K562 (cell line): ENCODE measurements around the gene CD79A. TPM values are rescaled to one million over a fixed set of nuclear protein-coding genes. Genes with fewer than 3 reads are reported as not detected.

Experiments
- EWSR1 ChIP-seq: fragments of 450-650 bp; IDR thresholded peaks from 2 replicates; pipeline ENCODE4 v1.6.1; 2018; ENCODE audit warnings: borderline replicate concordance, mild to moderate bottlenecking, low read depth, moderate library complexity; ENCODE audit not compliant: partially characterized antibody
- HDGF ChIP-seq: fragments of 450-650 bp; IDR thresholded peaks from 2 replicates; pipeline ENCODE4 v1.6.1; 2016
- HLTF ChIP-seq: fragments of 450-650 bp; IDR thresholded peaks from 2 replicates; pipeline ENCODE4 v1.6.1; 2016
- ILF3 ChIP-seq: fragments of 450-650 bp; IDR thresholded peaks from 2 replicates; pipeline ENCODE4 v1.6.1; 2018; ENCODE audit warnings: antibody characterized with exemption, mild to moderate bottlenecking, moderate library complexity, borderline replicate concordance
- MGA ChIP-seq: fragments of 450-650 bp; IDR thresholded peaks from 2 replicates; pipeline ENCODE4 v1.6.1; 2016; ENCODE audit warnings: mild to moderate bottlenecking, moderate library complexity
- MNT ChIP-seq, 2 experiments: fragments of 450-650 bp; conservative IDR thresholded peaks; 2 replicates each; pipeline ENCODE4 v1.6.1; 2017; ENCODE audit warnings: mild to moderate bottlenecking in 2 of 2, moderate library complexity in 2 of 2
- NCOA6 ChIP-seq: fragments of 450-650 bp; IDR thresholded peaks from 2 replicates; pipeline ENCODE4 v1.6.1; 2017; ENCODE audit warnings: mild to moderate bottlenecking
- NUFIP1 ChIP-seq: fragments of 450-650 bp; IDR thresholded peaks from 2 replicates; pipeline ENCODE4 v1.6.1; 2018; ENCODE audit not compliant: partially characterized antibody
- PHB2 ChIP-seq: fragments of 450-650 bp; IDR thresholded peaks from 2 replicates; pipeline ENCODE4 v1.6.1; 2017; ENCODE audit warnings: low read depth
- RBM25 ChIP-seq: fragments of 200-400 bp; formaldehyde crosslinking; IDR thresholded peaks from 2 replicates; pipeline ENCODE4 v1.6.1; 2018; ENCODE audit warnings: low read length, low read depth, moderate library complexity; ENCODE audit not compliant: severe bottlenecking
- USF1 ChIP-seq: sonication (generic); formaldehyde crosslinking; IDR thresholded peaks from 2 replicates; pipeline ENCODE4 v1.9.0; 2022; ENCODE audit warnings: mild to moderate bottlenecking, missing genetic modification reagents
- ZC3H11A ChIP-seq: IDR thresholded peaks from 2 replicates; pipeline ENCODE4 v1.6.1; 2012; ENCODE audit warnings: low read depth, low read length, improper control_type of control experiment
- ZNF174 ChIP-seq: fragments of 250-450 bp; sonication (Bioruptor Pico); IDR thresholded peaks from 2 replicates; pipeline ENCODE4 v1.4.0; 2020; ENCODE audit warnings: mild to moderate bottlenecking
- polyA plus RNA-seq, 8 experiments: library from polyadenylated mRNA; depleted of rRNA in 4 of 8; stranded (reverse) in 5 of 8; unstranded in 3 of 8; fragments of >200 nt; fragmentation: Nextera tagmentation in 2 of 8; fragmentation: Illumina TruSeq in 1 of 8; extraction: Ambion mirVana in 2 of 8; extraction: Trizol in 1 of 8; gene quantifications; 2 replicates each; pipeline versions ENCODE4 v1.2.1 to v1.2.3, GENCODE V29; 2011 to 2014; ENCODE audit warnings: inconsistent platforms in 1 of 8, missing spikeins in 1 of 8
- total RNA-seq, 7 experiments: library from RNA; depleted of rRNA in 6 of 7; stranded (reverse); fragments of >200 nt in 6 of 7; fragmentation: Illumina TruSeq in 2 of 7; extraction: Trizol in 2 of 7; gene quantifications; 2 replicates each; pipeline versions ENCODE4 v1.2.1 to v1.2.3, GENCODE V29; 2011 to 2021; ENCODE audit warnings: low replicate concordance in 1 of 7

CD79A gene
- total and polyA plus RNA-seq, 9 of the 15 experiments (the other 6 are each of a cell fraction or from before 2014, with no cell fraction given): 0.04 to 0.72 (median 0.17) TPM; not detected in 3

DNA sequence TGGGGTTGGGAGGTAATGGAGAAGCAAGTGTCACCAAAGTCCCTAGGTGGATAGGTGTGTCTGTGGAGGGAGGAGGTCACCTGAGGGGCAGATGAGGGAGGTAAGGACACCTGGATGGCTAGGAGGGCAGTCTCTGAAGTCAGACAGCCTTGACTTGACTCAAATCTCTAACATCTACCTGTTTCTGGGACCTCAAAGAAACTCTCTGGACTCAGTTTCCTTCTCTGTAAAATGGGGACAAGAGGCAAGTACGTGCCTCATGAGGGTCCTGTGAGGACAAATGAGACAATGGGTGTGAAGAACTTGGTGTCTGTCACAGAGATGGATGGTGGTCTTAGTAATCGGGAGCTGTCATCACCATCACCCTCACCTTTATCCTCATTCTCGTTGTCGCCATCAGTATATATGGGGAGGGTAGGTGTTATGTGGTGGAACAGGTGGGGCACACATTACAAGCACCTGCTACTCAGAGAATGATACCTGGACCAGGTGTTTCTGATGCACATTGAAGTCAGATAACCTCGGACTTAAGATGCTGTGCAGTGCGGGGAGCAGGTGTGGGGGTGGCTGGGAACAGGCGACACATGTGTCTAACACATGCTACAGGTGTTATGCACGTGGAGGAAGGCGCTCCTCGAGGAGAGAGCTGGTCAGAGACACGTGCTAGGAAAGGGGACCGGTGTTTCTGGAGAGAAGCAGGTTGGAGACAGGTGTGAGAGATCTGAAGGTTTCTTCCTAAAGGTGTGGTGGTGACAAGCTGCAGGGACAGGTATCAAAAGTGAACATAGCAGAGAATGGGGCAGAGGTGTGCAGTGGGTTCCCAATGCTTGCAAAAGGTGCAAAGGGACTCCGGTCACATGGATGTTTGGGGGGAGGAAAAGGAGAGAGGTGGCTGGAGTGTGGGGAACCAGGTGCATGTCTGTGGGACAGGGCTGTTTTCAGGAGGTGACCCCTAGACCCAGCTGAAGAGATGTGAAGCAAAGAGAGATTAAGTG is 47.4 kb downstream of the CD79A start (continued):
- TF ChIP-seq USF1 (peak; percentile 65), EWSR1 (no peak), HDGF (no peak), PHB2 (no peak), HLTF (no peak), ZNF174 (CRISPR knock-in tag) (no peak), RBM25 (peak; percentile 95), MGA (peak; percentile 93), MNT (conservative IDR thresholded peaks at IDR 0.05) (peak in 1 of 2 experiments; percentile 38; a peak in 1 of 4 replicates), ZC3H11A (no peak), NUFIP1 (no peak), ILF3 (no peak), NCOA6 (no peak)
